GM13976 (cell line): ENCODE measurements around the gene HNRNPA0.

Experiments
- DNase-seq: peaks from one replicate; pipeline ENCODE4 v3.0.0; 2012; ENCODE audit warnings: low spot score
- in situ Hi-C: fragments of 300-500 bp; cut with MboI; formaldehyde crosslinking; loops from one replicate; pipeline ENCODE4 v1.12.0; 2022; ENCODE audit warnings: low sequenced_read_pairs, mixed read lengths, inconsistent platforms; ENCODE audit not compliant: unreplicated experiment
- TF ChIP-seq, protein P1 (sequence below): IDR thresholded peaks from 2 replicates; pipeline ENCODE4 v1.5.1; 2012; ENCODE audit warnings: borderline replicate concordance, mild to moderate bottlenecking; ENCODE audit not compliant: insufficient read depth; ENCODE audit errors: extremely low read depth, missing control alignments, control extremely low read depth

HNRNPA0 gene

GRCh38 chr5:137695651-137696428, 58.3 kb downstream of the HNRNPA0 start:
- in situ Hi-C loops, result no loop called here
- peak; percentile 44 for DNase-seq
- TF ChIP-seq, protein P1, sequence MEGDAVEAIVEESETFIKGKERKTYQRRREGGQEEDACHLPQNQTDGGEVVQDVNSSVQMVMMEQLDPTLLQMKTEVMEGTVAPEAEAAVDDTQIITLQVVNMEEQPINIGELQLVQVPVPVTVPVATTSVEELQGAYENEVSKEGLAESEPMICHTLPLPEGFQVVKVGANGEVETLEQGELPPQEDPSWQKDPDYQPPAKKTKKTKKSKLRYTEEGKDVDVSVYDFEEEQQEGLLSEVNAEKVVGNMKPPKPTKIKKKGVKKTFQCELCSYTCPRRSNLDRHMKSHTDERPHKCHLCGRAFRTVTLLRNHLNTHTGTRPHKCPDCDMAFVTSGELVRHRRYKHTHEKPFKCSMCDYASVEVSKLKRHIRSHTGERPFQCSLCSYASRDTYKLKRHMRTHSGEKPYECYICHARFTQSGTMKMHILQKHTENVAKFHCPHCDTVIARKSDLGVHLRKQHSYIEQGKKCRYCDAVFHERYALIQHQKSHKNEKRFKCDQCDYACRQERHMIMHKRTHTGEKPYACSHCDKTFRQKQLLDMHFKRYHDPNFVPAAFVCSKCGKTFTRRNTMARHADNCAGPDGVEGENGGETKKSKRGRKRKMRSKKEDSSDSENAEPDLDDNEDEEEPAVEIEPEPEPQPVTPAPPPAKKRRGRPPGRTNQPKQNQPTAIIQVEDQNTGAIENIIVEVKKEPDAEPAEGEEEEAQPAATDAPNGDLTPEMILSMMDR, result no peak
